ENCODE measurements around the gene HID1. TPM values are rescaled to one million over a fixed set of nuclear protein-coding genes. Genes with fewer than 3 reads are reported as not detected.
"Not testable (repeated sequence)": the region's sequence is repeated elsewhere in the genome, so short reads cannot be mapped to it uniquely, and the experiment has no call there.

Gene HID1
- 10 to 100 TPM; 10.4 to 13.1 (median 10.7) TPM for polyA plus RNA-seq (ENCODE audit: insufficient read length in 3 of 3)

GRCh38 chr17:74972107-74972972 is at the start of gene HID1:
TSS of gene HID1 (minus strand) at chr17:74972759. CDS start at chr17:74972656, 103 bp downstream.
- no peak for DNase-seq (ENCODE audit: low read depth in 3 of 3, low spot score in 2 of 3)

- DNase-seq (ENCODE audit: low read depth in 3 of 3, low spot score in 2 of 3), result no peak
Measured at GRCh38 chr17:75020331-75021110, 48.0 kb upstream of the HID1 start.

GRCh38 chr17:75019710-75020109 is 47.2 kb upstream of the HID1 start:
- no peak for DNase-seq (ENCODE audit: low read depth in 3 of 3, low spot score in 2 of 3)

- no peak for DNase-seq (ENCODE audit: low read depth in 3 of 3, low spot score in 2 of 3)
Measured at GRCh38 chr17:75019146-75019545, 46.6 kb upstream of the HID1 start.

- DNase-seq (ENCODE audit: low read depth in 3 of 3, low spot score in 2 of 3), result no peak
Measured at GRCh38 chr17:75013092-75013559, 40.6 kb upstream of the HID1 start.

GRCh38 chr17:75012346-75013091 is 40.0 kb upstream of the HID1 start, which contains the start of gene MRPL58:
TSS of gene MRPL58 (plus strand) at chr17:75012670. CDS start at chr17:75012687, 17 bp downstream.
- DNase-seq (ENCODE audit: low read depth in 3 of 3, low spot score in 2 of 3), result no peak

- no peak for DNase-seq (ENCODE audit: low read depth in 3 of 3, low spot score in 2 of 3)
Measured at GRCh38 chr17:75012096-75012345, 39.5 kb upstream of the HID1 start.

- DNase-seq (ENCODE audit: low read depth in 3 of 3, low spot score in 2 of 3), result no peak
Measured at GRCh38 chr17:75011401-75012095, 39.0 kb upstream of the HID1 start.

GRCh38 chr17:75010683-75011400 is 38.3 kb upstream of the HID1 start:
- no peak for DNase-seq (ENCODE audit: low read depth in 3 of 3, low spot score in 2 of 3)

GRCh38 chr17:75009139-75009724 is 36.7 kb upstream of the HID1 start:
- DNase-seq (ENCODE audit: low read depth in 3 of 3, low spot score in 2 of 3), result no peak

- no peak for DNase-seq (ENCODE audit: low read depth in 3 of 3, low spot score in 2 of 3)
Measured at GRCh38 chr17:75008373-75008772, 35.8 kb upstream of the HID1 start.

- DNase-seq (ENCODE audit: low read depth in 3 of 3, low spot score in 2 of 3), result no peak
Measured at GRCh38 chr17:75006653-75007052, 34.1 kb upstream of the HID1 start.

- DNase-seq (ENCODE audit: low read depth in 3 of 3, low spot score in 2 of 3), result not testable (repeated sequence)
Measured at GRCh38 chr17:75006084-75006483, 33.5 kb upstream of the HID1 start.

GRCh38 chr17:75005291-75005690 is 32.7 kb upstream of the HID1 start:
- no peak for DNase-seq (ENCODE audit: low read depth in 3 of 3, low spot score in 2 of 3)

- DNase-seq (ENCODE audit: low read depth in 3 of 3, low spot score in 2 of 3), result no peak
Measured at GRCh38 chr17:75004371-75004770, 31.8 kb upstream of the HID1 start.

- DNase-seq (ENCODE audit: low read depth in 3 of 3, low spot score in 2 of 3), result no peak
Measured at GRCh38 chr17:75003957-75004355, 31.4 kb upstream of the HID1 start.

GRCh38 chr17:75003070-75003956 is 30.8 kb upstream of the HID1 start:
- no peak for DNase-seq (ENCODE audit: low read depth in 3 of 3, low spot score in 2 of 3)
